ENCODE results near the gene ITGA2B. TPM values are rescaled to one million over a fixed set of nuclear protein-coding genes. Genes with fewer than 3 reads are reported as not detected.

ITGA2B gene
- total RNA-seq, 1 experiment from 2014 or later = 0.62 TPM

- TF ChIP-seq EZH2 (IDR thresholded peaks at IDR 0.05; ENCODE audit: borderline replicate concordance, low read depth, low read length, poor library complexity, severe bottlenecking) (no peak), CTCF (conservative IDR thresholded peaks at IDR 0.05; ENCODE audit: low read depth, low read length) (no peak)
- CTCF ChIA-PET = interaction anchor here (0.7 kb wide), 1 partner anchor 11 kb away, joined by 3 read pairs; no protein-coding TSS in a partner anchor
Measured at GRCh38 chr17:44335564-44335963, 53.9 kb downstream of the ITGA2B start.

GRCh38 chr17:44334727-44335126, 54.7 kb downstream of the ITGA2B start:
- POLR2A ChIA-PET (ENCODE audit: low non-redundant PET) = no interaction called here
- no peak overlapping the region for H3K27ac ChIP-seq (ENCODE audit: low read depth, low read length, poor library complexity, severe bottlenecking)
- no TSS peak for BruUV-seq (replicated peaks)
- H3K4me3 ChIP-seq (ENCODE audit: low read depth, low read length, poor library complexity, severe bottlenecking) = no peak overlapping the region
- TF ChIP-seq EZH2 (IDR thresholded peaks at IDR 0.05; ENCODE audit: borderline replicate concordance, low read depth, low read length, poor library complexity, severe bottlenecking) (no peak), CTCF (conservative IDR thresholded peaks at IDR 0.05; ENCODE audit: low read depth, low read length) (no peak)
- intact Hi-C loops (cut with micrococcal nuclease; ENCODE audit: unreplicated experiment) = no loop called here
- no peaks in the 10 kb centered on the region for H3K9me3 ChIP-seq (ENCODE audit: low read depth, low read length, poor library complexity, severe bottlenecking)
- no peaks in the 10 kb centered on the region for H3K36me3 ChIP-seq (ENCODE audit: insufficient read depth, low read length, poor library complexity, severe bottlenecking)
- no peak for DNase-seq (ENCODE audit: low spot score)
- no peaks in the 10 kb centered on the region for H3K27me3 ChIP-seq (replicated peaks; ENCODE audit: insufficient read depth, low read depth, low read length, poor library complexity)
- H3K4me1 ChIP-seq (ENCODE audit: insufficient read depth, low read length, poor library complexity, severe bottlenecking) = no peaks in the 10 kb centered on the region
- CTCF ChIA-PET = no interaction called here

More at GRCh38 chr17:44335564-44335963, 53.9 kb downstream of the ITGA2B start:
- no peaks in the 10 kb centered on the region for H3K9me3 ChIP-seq (ENCODE audit: low read depth, low read length, poor library complexity, severe bottlenecking)
- POLR2A ChIA-PET (ENCODE audit: low non-redundant PET) = no interaction called here
- H3K4me3 ChIP-seq (ENCODE audit: low read depth, low read length, poor library complexity, severe bottlenecking) = no peak overlapping the region
- intact Hi-C loops (cut with micrococcal nuclease; ENCODE audit: unreplicated experiment) = no loop called here
- H3K4me1 ChIP-seq (ENCODE audit: insufficient read depth, low read length, poor library complexity, severe bottlenecking) = no peaks in the 10 kb centered on the region
- DNase-seq (ENCODE audit: low spot score) = no peak
- no peaks in the 10 kb centered on the region for H3K27me3 ChIP-seq (replicated peaks; ENCODE audit: insufficient read depth, low read depth, low read length, poor library complexity)
- H3K36me3 ChIP-seq (ENCODE audit: insufficient read depth, low read length, poor library complexity, severe bottlenecking) = no peaks in the 10 kb centered on the region
- no peak overlapping the region for H3K27ac ChIP-seq (ENCODE audit: low read depth, low read length, poor library complexity, severe bottlenecking)
- no TSS peak for BruUV-seq (replicated peaks)

- Histone ChIP-seq H3K4me1 (ENCODE audit: insufficient read depth, low read length, poor library complexity, severe bottlenecking) (no peaks in the 10 kb centered on the region), H3K4me3 (ENCODE audit: low read depth, low read length, poor library complexity, severe bottlenecking) (no peak overlapping the region), H3K27ac (ENCODE audit: low read depth, low read length, poor library complexity, severe bottlenecking) (no peak overlapping the region), H3K9me3 (ENCODE audit: low read depth, low read length, poor library complexity, severe bottlenecking) (no peaks in the 10 kb centered on the region), H3K27me3 (replicated peaks; ENCODE audit: insufficient read depth, low read depth, low read length, poor library complexity) (no peaks in the 10 kb centered on the region), H3K36me3 (ENCODE audit: insufficient read depth, low read length, poor library complexity, severe bottlenecking) (no peaks in the 10 kb centered on the region)
- no peak for DNase-seq (ENCODE audit: low spot score)
- no peak for TF ChIP-seq EZH2 (IDR thresholded peaks at IDR 0.05; ENCODE audit: borderline replicate concordance, low read depth, low read length, poor library complexity, severe bottlenecking)
- TF ChIP-seq CTCF (conservative IDR thresholded peaks at IDR 0.05; ENCODE audit: low read depth, low read length) = no peak
- ChIA-PET CTCF (no interaction called here), POLR2A (ENCODE audit: low non-redundant PET) (no interaction called here)
- intact Hi-C loops (cut with micrococcal nuclease; ENCODE audit: unreplicated experiment) = no loop called here
- BruUV-seq (replicated peaks) = no TSS peak
Measured at GRCh38 chr17:44334315-44334714, 55.1 kb downstream of the ITGA2B start.

Measured in A673 (cell line).